22Rv1 (cell line): ENCODE measurements around the gene SORCS2.

ENCODE experiments used
- ZFX ChIP-seq: fragments of 450-650 bp; IDR thresholded peaks from 2 replicates; pipeline ENCODE4 v1.6.1; 2017; ENCODE audit warnings: antibody characterized with exemption, borderline replicate concordance
- TF ChIP-seq, protein P1 (sequence below): fragments of 450-650 bp; IDR thresholded peaks from 2 replicates; pipeline ENCODE4 v1.5.1; 2017; ENCODE audit warnings: mild to moderate bottlenecking

DNA sequence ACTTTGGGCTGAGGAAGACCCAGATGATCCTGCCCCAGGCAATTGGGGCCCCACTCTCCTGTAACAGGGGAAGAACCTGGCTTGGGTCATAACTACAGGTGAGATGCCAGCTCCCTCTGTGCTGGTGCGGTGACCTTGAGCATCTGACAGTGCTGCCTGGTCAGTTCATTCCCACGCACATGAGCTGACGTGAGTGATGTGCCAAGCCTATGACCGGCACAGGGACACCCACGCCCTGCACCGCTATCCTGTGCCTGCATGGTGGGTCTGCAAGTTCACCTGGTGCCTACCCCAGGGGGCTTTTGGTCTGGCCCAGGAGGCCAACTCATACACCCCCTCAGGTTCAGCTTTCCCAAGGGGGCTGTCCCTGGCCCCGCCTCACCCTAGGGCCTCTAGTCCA, 366.1 kb downstream of the SORCS2 start:
- TF ChIP-seq, protein P1, sequence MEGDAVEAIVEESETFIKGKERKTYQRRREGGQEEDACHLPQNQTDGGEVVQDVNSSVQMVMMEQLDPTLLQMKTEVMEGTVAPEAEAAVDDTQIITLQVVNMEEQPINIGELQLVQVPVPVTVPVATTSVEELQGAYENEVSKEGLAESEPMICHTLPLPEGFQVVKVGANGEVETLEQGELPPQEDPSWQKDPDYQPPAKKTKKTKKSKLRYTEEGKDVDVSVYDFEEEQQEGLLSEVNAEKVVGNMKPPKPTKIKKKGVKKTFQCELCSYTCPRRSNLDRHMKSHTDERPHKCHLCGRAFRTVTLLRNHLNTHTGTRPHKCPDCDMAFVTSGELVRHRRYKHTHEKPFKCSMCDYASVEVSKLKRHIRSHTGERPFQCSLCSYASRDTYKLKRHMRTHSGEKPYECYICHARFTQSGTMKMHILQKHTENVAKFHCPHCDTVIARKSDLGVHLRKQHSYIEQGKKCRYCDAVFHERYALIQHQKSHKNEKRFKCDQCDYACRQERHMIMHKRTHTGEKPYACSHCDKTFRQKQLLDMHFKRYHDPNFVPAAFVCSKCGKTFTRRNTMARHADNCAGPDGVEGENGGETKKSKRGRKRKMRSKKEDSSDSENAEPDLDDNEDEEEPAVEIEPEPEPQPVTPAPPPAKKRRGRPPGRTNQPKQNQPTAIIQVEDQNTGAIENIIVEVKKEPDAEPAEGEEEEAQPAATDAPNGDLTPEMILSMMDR = no peak
- no peak for TF ChIP-seq ZFX
